IMR-90 (cell line): ENCODE results near the gene MYLK4.

Experiments
- CHD1 ChIP-seq: IDR thresholded peaks from 2 replicates; pipeline ENCODE4 v1.6.1; 2012; ENCODE audit warnings: low read depth, low read length, improper control_type of control experiment
- CTCF ChIP-seq: conservative IDR thresholded peaks from 2 replicates; pipeline ENCODE4 v1.5.1; 2012; ENCODE audit warnings: mild to moderate bottlenecking, low read depth, low read length, improper control_type of control experiment
- FOS ChIP-seq: fragments of 150-350 bp; IDR thresholded peaks from 2 replicates; pipeline ENCODE4 v1.6.1; 2016; ENCODE audit warnings: low read depth, low read length
- POLR2A ChIP-seq: IDR thresholded peaks from 2 replicates; pipeline ENCODE4 v1.6.1; 2012; ENCODE audit warnings: mild to moderate bottlenecking, low read depth, low read length
- RAD21 ChIP-seq: IDR thresholded peaks from 2 replicates; pipeline ENCODE4 v1.6.1; 2012; ENCODE audit warnings: low read length, improper control_type of control experiment
- SMC3 ChIP-seq: fragments of 150-350 bp; IDR thresholded peaks from 2 replicates; pipeline ENCODE4 v1.6.1; 2016; ENCODE audit warnings: low read depth, mild to moderate bottlenecking, antibody characterized with exemption, low read length, moderate library complexity

- TF ChIP-seq RAD21 = no peak
- TF ChIP-seq CTCF = no peak
- no peak for TF ChIP-seq CHD1
- TF ChIP-seq SMC3 = no peak
- TF ChIP-seq FOS = no peak
- no peak for TF ChIP-seq POLR2A
Measured at GRCh38 chr6:2732503-2733089, 18.1 kb downstream of the MYLK4 start.
